ENCODE data around the gene CECR2. TPM values are rescaled to one million over a fixed set of nuclear protein-coding genes. Genes with fewer than 3 reads are reported as not detected.

CECR2 gene
- total RNA-seq, 2 experiments from 2014 or later = not detected

GRCh38 chr22:17601031-17601430 is 231.8 kb downstream of the CECR2 start:
- Histone ChIP-seq H3K4me3 (ENCODE audit: low read length) (no peak overlapping the region), H3K4me1 (ENCODE audit: insufficient read depth, low read length) (no peaks in the 10 kb centered on the region), H3K27me3 (ENCODE audit: control insufficient read depth in 1 of 2, insufficient read depth in 2 of 2, low read length in 2 of 2) (no peaks in the 10 kb centered on the region), H3K9me3 (ENCODE audit: control insufficient read depth in 1 of 2, insufficient read depth in 1 of 2, low read length in 2 of 2) (no peaks in the 10 kb centered on the region), H3K27ac (ENCODE audit: low read depth in 1 of 2, low read length in 2 of 2) (no peak overlapping the region), H3K36me3 (ENCODE audit: insufficient read depth, low read length) (peaks cover 58% of the 10 kb centered on the region)
- Mint-ChIP-seq H3K4me3 (no peak overlapping the region), H3K9me3 (no peaks in the 10 kb centered on the region), H3K36me3 (ENCODE audit: low read depth) (peaks cover 64% of the 10 kb centered on the region), H3K27me3 (no peaks in the 10 kb centered on the region), H3K27ac (peak overlapping the region; percentile 44), H3K4me1 (ENCODE audit: low read depth) (no peaks in the 10 kb centered on the region)
- ATAC-seq (ENCODE audit: poor library complexity) = no peak
- no peak for TF ChIP-seq CTCF (IDR thresholded peaks at IDR 0.05)
- ChIA-PET CTCF (no interaction called here), POLR2A (no interaction called here)
- intact Hi-C loops (cut with DNase I, micrococcal nuclease) = no loop called here
- no peak for DNase-seq

- Histone ChIP-seq H3K36me3 (ENCODE audit: insufficient read depth, low read length) (peaks cover 49% of the 10 kb centered on the region), H3K4me1 (ENCODE audit: insufficient read depth, low read length) (no peaks in the 10 kb centered on the region), H3K27ac (ENCODE audit: low read depth in 1 of 2, low read length in 2 of 2) (no peak overlapping the region), H3K4me3 (ENCODE audit: low read length) (no peak overlapping the region), H3K27me3 (ENCODE audit: control insufficient read depth in 1 of 2, insufficient read depth in 2 of 2, low read length in 2 of 2) (no peaks in the 10 kb centered on the region), H3K9me3 (ENCODE audit: control insufficient read depth in 1 of 2, insufficient read depth in 1 of 2, low read length in 2 of 2) (no peaks in the 10 kb centered on the region)
- H3K36me3 Mint-ChIP-seq (ENCODE audit: low read depth) = peaks cover 37% of the 10 kb centered on the region
- H3K4me1 Mint-ChIP-seq (ENCODE audit: low read depth) = no peaks in the 10 kb centered on the region
- H3K27me3 Mint-ChIP-seq = no peaks in the 10 kb centered on the region
- peak overlapping the region; percentile 39 for H3K27ac Mint-ChIP-seq
- POLR2A ChIA-PET = no interaction called here
- CTCF ChIA-PET = no interaction called here
- ATAC-seq (ENCODE audit: poor library complexity) (no peak), DNase-seq (no peak)
- H3K9me3 Mint-ChIP-seq = no peaks in the 10 kb centered on the region
- intact Hi-C loops (cut with DNase I, micrococcal nuclease) = no loop called here
- TF ChIP-seq CTCF (IDR thresholded peaks at IDR 0.05) = no peak
- H3K4me3 Mint-ChIP-seq = no peak overlapping the region
Observed at GRCh38 chr22:17603668-17604067, 234.4 kb downstream of the CECR2 start.

GRCh38 chr22:17606496-17606895 is 237.2 kb downstream of the CECR2 start:
- ChIA-PET POLR2A (no interaction called here), CTCF (interaction anchor here (0.9 kb wide), 1 partner anchor 136 kb away, joined by 4 read pairs; no protein-coding TSS in a partner anchor)
- ATAC-seq (ENCODE audit: poor library complexity) = no peak
- H3K27ac Mint-ChIP-seq = no peak overlapping the region
- intact Hi-C loops (cut with DNase I, micrococcal nuclease) = no loop called here
- no peaks in the 10 kb centered on the region for H3K27me3 ChIP-seq (ENCODE audit: control insufficient read depth in 1 of 2, insufficient read depth in 2 of 2, low read length in 2 of 2)
- H3K4me1 Mint-ChIP-seq (ENCODE audit: low read depth) = peaks cover 7% of the 10 kb centered on the region
- H3K9me3 Mint-ChIP-seq = no peaks in the 10 kb centered on the region
- no peaks in the 10 kb centered on the region for H3K4me1 ChIP-seq (ENCODE audit: insufficient read depth, low read length)
- TF ChIP-seq CTCF (IDR thresholded peaks at IDR 0.05) = no peak
- H3K4me3 ChIP-seq (ENCODE audit: low read length) = no peak overlapping the region
- peaks cover 28% of the 10 kb centered on the region for H3K36me3 Mint-ChIP-seq (ENCODE audit: low read depth)
- H3K4me3 Mint-ChIP-seq = no peak overlapping the region
- no peaks in the 10 kb centered on the region for H3K9me3 ChIP-seq (ENCODE audit: control insufficient read depth in 1 of 2, insufficient read depth in 1 of 2, low read length in 2 of 2)
- DNase-seq = no peak
- no peaks in the 10 kb centered on the region for H3K27me3 Mint-ChIP-seq
- peaks cover 47% of the 10 kb centered on the region for H3K36me3 ChIP-seq (ENCODE audit: insufficient read depth, low read length)
- no peak overlapping the region for H3K27ac ChIP-seq (ENCODE audit: low read depth in 1 of 2, low read length in 2 of 2)

Other genes starting within 250 kb of the CECR2 start
- under 1 TPM; 0.05 to 0.08 TPM for gene TMEM121B, start 248.1 kb upstream of the CECR2 start, total RNA-seq
- 10 to 100 TPM; 11.0 to 11.6 TPM for gene HDHD5, start 210.2 kb upstream of the CECR2 start, total RNA-seq
- gene ADA2, start 150.0 kb upstream of the CECR2 start, total RNA-seq = 10 to 100 TPM; 64.4 to 66.0 TPM
- not detected for gene SLC25A18, start 194.0 kb downstream of the CECR2 start, total RNA-seq

All from CD4-positive, alpha-beta T cell (primary cell).